GM23338 (cell line): ENCODE data around the gene PEPD. TPM values are rescaled to one million over a fixed set of nuclear protein-coding genes. Genes with fewer than 3 reads are reported as not detected.

Experiments used
- ATAC-seq: fragments of 200-7000 bp; cut with Tn5 transposase; 3 replicates; pipeline ENCODE4 v1.9.1; 2020
- DNase-seq: peaks from one replicate; pipeline ENCODE4 v3.0.0-alpha.2; 2015; ENCODE audit warnings: low spot score
- H2AFZ ChIP-seq: fragments of 200-600 bp; sonication (generic); 2 replicates; pipeline ENCODE4 v1.8.0; 2016; ENCODE audit warnings: antibody characterized with exemption, mild to moderate bottlenecking, moderate library complexity
- H3F3A ChIP-seq: fragments of 200-600 bp; sonication (generic); replicated peaks from 2 replicates; pipeline ENCODE4 v1.8.0; 2017; ENCODE audit warnings: antibody characterized with exemption, mixed run types, low read depth
- H3K27ac ChIP-seq: fragments of 200-600 bp; sonication (generic); 2 replicates; pipeline ENCODE4 v1.6.1; 2016; ENCODE audit warnings: low read depth
- H3K27me3 ChIP-seq: fragments of 200-600 bp; sonication (generic); 2 replicates; pipeline ENCODE4 v1.8.0; 2016; ENCODE audit warnings: mild to moderate bottlenecking, mixed run types, moderate library complexity; ENCODE audit not compliant: insufficient read depth
- H3K36me3 ChIP-seq: fragments of 200-600 bp; sonication (generic); 2 replicates; pipeline ENCODE4 v1.8.0; 2016; ENCODE audit warnings: mild to moderate bottlenecking; ENCODE audit not compliant: insufficient read depth
- H3K4me1 ChIP-seq: fragments of 200-600 bp; sonication (generic); 2 replicates; pipeline ENCODE4 v1.8.0; 2016; ENCODE audit warnings: mild to moderate bottlenecking, moderate library complexity; ENCODE audit not compliant: insufficient read depth
- H3K4me2 ChIP-seq: fragments of 200-600 bp; sonication (generic); 2 replicates; pipeline ENCODE4 v1.7.1; 2017; ENCODE audit warnings: mixed run types
- H3K4me3 ChIP-seq: fragments of 200-600 bp; sonication (generic); 2 replicates; pipeline ENCODE4 v1.6.1; 2016; ENCODE audit warnings: mixed run types
- H3K79me2 ChIP-seq: fragments of 200-600 bp; sonication (generic); replicated peaks from 2 replicates; pipeline ENCODE4 v1.8.0; 2017; ENCODE audit warnings: mild to moderate bottlenecking; ENCODE audit not compliant: insufficient read depth
- H3K9me2 ChIP-seq: fragments of 200-600 bp; sonication (generic); 2 replicates; pipeline ENCODE4 v1.8.0; 2017; ENCODE audit not compliant: insufficient read depth
- H4K20me1 ChIP-seq: fragments of 200-600 bp; sonication (generic); replicated peaks from 2 replicates; pipeline ENCODE4 v1.8.0; 2017; ENCODE audit warnings: mild to moderate bottlenecking; ENCODE audit not compliant: insufficient read depth
- H3K27ac Mint-ChIP-seq: 2 replicates; pipeline ENCODE4 v1.8.0; 2020; ENCODE audit warnings: inconsistent platforms, mild to moderate bottlenecking, moderate library complexity, mixed read lengths
- H3K27me3 Mint-ChIP-seq: 3 replicates; pipeline ENCODE4 v1.8.0; 2022; ENCODE audit warnings: low read depth, mild to moderate bottlenecking, moderate library complexity, mixed read lengths, inconsistent platforms; ENCODE audit not compliant: insufficient read depth, poor library complexity
- H3K36me3 Mint-ChIP-seq: 3 replicates; pipeline ENCODE4 v1.8.0; 2021; ENCODE audit warnings: low read depth, mild to moderate bottlenecking, inconsistent platforms, moderate library complexity, mixed read lengths
- H3K4me1 Mint-ChIP-seq: 3 replicates; pipeline ENCODE4 v1.8.0; 2020; ENCODE audit warnings: mild to moderate bottlenecking, inconsistent platforms, mixed read lengths
- H3K4me3 Mint-ChIP-seq: 3 replicates; pipeline ENCODE4 v1.8.0; 2021; ENCODE audit warnings: moderate library complexity, mild to moderate bottlenecking, inconsistent platforms, mixed read lengths
- H3K9me3 Mint-ChIP-seq: 3 replicates; pipeline ENCODE4 v1.8.0; 2020; ENCODE audit warnings: moderate library complexity, mild to moderate bottlenecking, inconsistent platforms, mixed read lengths
- CTCF ChIP-seq, 2 experiments: fragments of 200-600 bp in 1 of 2; sonication (generic) in 1 of 2; conservative IDR thresholded peaks; 2 replicates each; pipeline versions ENCODE4 v1.5.1 to v1.6.1; 2016 to 2017; ENCODE audit warnings: antibody characterized with exemption in 2 of 2, low read depth in 2 of 2, mild to moderate bottlenecking in 2 of 2, moderate library complexity in 1 of 2
- EZH2 ChIP-seq: fragments of 200-600 bp; sonication (generic); IDR thresholded peaks from one replicate; pipeline ENCODE4 v1.8.0; 2017; ENCODE audit warnings: antibody characterized with exemption, mild to moderate bottlenecking, low read depth; ENCODE audit not compliant: unreplicated experiment
- EZH2phosphoT487 ChIP-seq: fragments of 200-600 bp; sonication (generic); IDR thresholded peaks from one replicate; pipeline ENCODE4 v1.8.1; 2018; ENCODE audit warnings: antibody characterized with exemption; ENCODE audit not compliant: unreplicated experiment
- JUNB ChIP-seq: IDR thresholded peaks from one replicate; pipeline ENCODE4 v1.6.1; 2016; ENCODE audit warnings: antibody characterized with exemption; ENCODE audit not compliant: unreplicated experiment
- REST ChIP-seq: IDR thresholded peaks from one replicate; pipeline ENCODE4 v1.6.1; 2018; ENCODE audit warnings: antibody characterized with exemption; ENCODE audit not compliant: unreplicated experiment
- STAT1 ChIP-seq: IDR thresholded peaks from one replicate; pipeline ENCODE4 v1.6.1; 2016; ENCODE audit warnings: antibody characterized with exemption; ENCODE audit not compliant: unreplicated experiment
- ZNF114 ChIP-seq: fragments of 250-450 bp; sonication (Bioruptor Pico); IDR thresholded peaks from 2 replicates; pipeline ENCODE4 v1.5.0; 2020; ENCODE audit warnings: mild to moderate bottlenecking, moderate library complexity
- ZNF331 ChIP-seq: fragments of 250-450 bp; sonication (Bioruptor Pico); IDR thresholded peaks from 2 replicates; pipeline ENCODE4 v1.5.0; 2020; ENCODE audit warnings: low read depth, mild to moderate bottlenecking, moderate library complexity
- ZNF462 ChIP-seq: fragments of 250-450 bp; sonication (Bioruptor Pico); IDR thresholded peaks from 2 replicates; pipeline ENCODE4 v1.5.0; 2020; ENCODE audit warnings: mild to moderate bottlenecking, moderate library complexity
- polyA plus RNA-seq: library from polyadenylated mRNA; unstranded; fragments of >200 nt; fragmentation: Nextera tagmentation; extraction: Ambion mirVana; gene quantifications from 2 replicates; pipeline ENCODE4 v1.2.1, GENCODE V29; 2016
- total RNA-seq: library from RNA; depleted of rRNA; stranded (reverse); fragments of >200 nt; shearing (Covaris generic); gene quantifications from 2 replicates; pipeline ENCODE4 v1.2.3, GENCODE V29; 2014

Gene PEPD
- total and polyA plus RNA-seq, 2 experiments from 2014 or later, result 81.7 to 89.2 TPM

- peaks cover 4% of the 10 kb centered on the region; the same call in 1 of the 3 replicates for H3K36me3 Mint-ChIP-seq
Observed at GRCh38 chr19:33458171-33458633, 63.4 kb downstream of the PEPD start.

More at GRCh38 chr19:33458171-33458633, 63.4 kb downstream of the PEPD start:
- Histone ChIP-seq H3K79me2 (no peaks in the 10 kb centered on the region), H3K4me2 (no peak overlapping the region), H3K36me3 (no peaks in the 10 kb centered on the region), H3K4me1 (no peaks in the 10 kb centered on the region), H3F3A (no peaks in the 10 kb centered on the region), H2AFZ (no peak overlapping the region), H3K27ac (no peak overlapping the region), H4K20me1 (no peaks in the 10 kb centered on the region), H3K27me3 (no peaks in the 10 kb centered on the region), H3K4me3 (no peak overlapping the region), H3K9me2 (no peaks in the 10 kb centered on the region)
- TF ChIP-seq REST (no peak), ZNF462 (no peak), JUNB (no peak), EZH2 (no peak), ZNF331 (CRISPR knock-in tag) (no peak), STAT1 (no peak), ZNF114 (CRISPR knock-in tag) (no peak), CTCF (conservative IDR thresholded peaks at IDR 0.05; ENCODE audit: low read depth in 2 of 2) (no peak), EZH2phosphoT487 (no peak)
- Mint-ChIP-seq H3K4me1 (no peaks in the 10 kb centered on the region), H3K27ac (no peak overlapping the region), H3K9me3 (no peaks in the 10 kb centered on the region), H3K27me3 (no peaks in the 10 kb centered on the region), H3K4me3 (no peak overlapping the region)
- DNase-seq (no peak), ATAC-seq (no peak)
